ENCODE measurements around the gene MBTD1.
"Not testable (repeated sequence)": the region's sequence is repeated elsewhere in the genome, so short reads cannot be mapped to it uniquely, and the experiment has no call there.

MBTD1 gene

DNA sequence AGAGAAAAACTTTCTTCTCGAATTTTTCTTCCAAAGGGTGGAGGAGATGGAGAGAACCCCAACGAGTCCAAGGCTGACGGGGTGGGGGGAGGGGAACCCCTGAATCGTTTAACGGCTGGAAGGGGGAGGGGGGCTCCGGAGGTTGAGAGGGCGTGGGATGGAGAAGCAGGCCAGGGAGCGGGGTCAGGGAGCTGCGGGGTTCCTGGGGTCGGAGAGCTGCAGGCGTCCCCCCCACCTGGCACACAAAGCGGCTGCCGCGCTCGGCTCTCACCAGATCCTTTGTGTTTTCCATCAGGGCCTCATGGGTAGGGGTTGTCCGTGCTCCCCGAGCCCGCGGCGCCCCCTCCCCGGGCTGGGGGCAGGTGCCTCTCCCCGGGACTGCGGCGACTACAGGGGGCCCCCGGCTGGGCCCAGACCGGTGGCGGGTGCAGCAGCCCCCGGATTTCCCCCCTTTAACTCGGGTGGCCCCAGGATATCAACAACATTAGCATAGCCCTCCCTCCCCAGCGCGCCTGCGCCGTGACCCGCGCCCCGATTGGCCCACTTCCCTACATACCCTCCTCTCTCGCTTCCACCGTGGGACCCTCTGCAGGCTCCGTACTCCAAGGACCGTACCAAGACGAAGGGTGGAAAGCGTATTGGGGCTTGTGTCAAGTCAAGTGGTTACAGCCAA, at the start of gene MBTD1:
MBTD1 (minus strand) TSS at position 486 of the 673 bp plus-strand sequence. CDS start 34,888 bp downstream, outside the sequence.
- DNase-seq (ENCODE audit: low spot score), result peak; percentile 99

DNA sequence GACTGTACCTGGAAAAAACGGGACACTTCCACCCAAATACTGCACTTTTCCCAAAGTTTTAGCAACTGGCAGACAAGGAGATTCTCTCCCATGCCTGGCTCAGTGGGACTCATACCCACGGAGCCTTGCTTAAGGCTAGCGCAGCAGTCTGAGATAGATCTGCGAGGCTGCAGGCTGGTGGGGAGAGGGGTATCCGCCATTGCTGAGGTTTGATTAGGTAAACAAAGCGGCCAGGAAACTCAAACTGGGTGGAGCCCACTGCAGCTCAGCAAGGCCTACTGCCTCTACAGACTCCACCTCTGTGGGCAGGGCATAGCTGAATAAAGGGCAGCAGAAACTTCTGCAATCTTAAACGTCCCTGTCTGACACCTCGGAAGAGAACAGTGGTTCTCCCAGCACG, 45.3 kb upstream of the MBTD1 start:
- DNase-seq (ENCODE audit: low spot score), result no peak

- DNase-seq (ENCODE audit: low spot score), result no peak
Measured at GRCh38 chr17:51299859-51300258, 40.0 kb upstream of the MBTD1 start.

GRCh38 chr17:51298508-51299371, 38.9 kb upstream of the MBTD1 start:
- DNase-seq (ENCODE audit: low spot score), result peak; percentile 30

DNA sequence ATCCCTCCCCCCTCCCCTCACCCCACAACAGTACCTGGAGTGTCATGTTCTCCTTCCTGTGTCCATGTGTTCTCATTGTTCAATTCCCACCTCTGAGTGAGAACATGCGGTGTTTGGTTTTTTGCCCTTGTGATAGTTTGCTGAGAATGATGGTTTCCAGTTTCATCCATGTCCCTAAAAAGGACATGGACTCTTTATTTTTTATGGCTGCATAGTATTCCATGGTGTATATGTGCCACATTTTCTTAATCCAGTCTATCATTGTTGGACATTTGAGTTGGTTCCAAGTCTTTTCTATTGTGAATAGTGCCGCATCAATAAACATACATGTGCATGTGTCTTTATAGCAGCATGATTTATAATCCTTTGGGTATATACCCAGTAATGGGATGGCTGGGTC, 34.5 kb upstream of the MBTD1 start:
- DNase-seq (ENCODE audit: low spot score), result not testable (repeated sequence)

GRCh38 chr17:51289696-51290111, 29.9 kb upstream of the MBTD1 start:
- DNase-seq (ENCODE audit: low spot score), result no peak

- no peak for DNase-seq (ENCODE audit: low spot score)
Measured at GRCh38 chr17:51287412-51287811, 27.6 kb upstream of the MBTD1 start.

DNA sequence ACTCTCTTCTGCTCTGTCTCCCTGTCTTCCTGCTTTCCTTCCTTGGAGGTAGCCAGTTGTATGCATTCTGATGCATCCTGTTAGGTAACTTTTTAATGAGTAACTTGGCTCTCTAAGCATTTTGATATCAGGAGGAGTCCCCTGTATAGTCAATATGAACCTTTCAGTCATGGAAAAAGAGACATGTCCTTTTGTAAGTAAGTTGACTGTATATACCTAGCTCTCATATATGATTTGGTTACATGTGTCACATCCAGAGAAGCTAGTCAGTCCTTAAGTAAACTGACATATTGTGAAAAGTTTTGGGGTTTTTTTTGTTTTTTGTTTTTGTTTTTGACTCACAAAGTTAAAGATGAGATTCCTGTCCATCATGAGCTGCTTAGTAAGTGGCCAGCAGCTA, 19.3 kb upstream of the MBTD1 start:
- DNase-seq (ENCODE audit: low spot score), result no peak

- no peak for DNase-seq (ENCODE audit: low spot score)
Measured at GRCh38 chr17:51275381-51275780, 15.5 kb upstream of the MBTD1 start.

DNA sequence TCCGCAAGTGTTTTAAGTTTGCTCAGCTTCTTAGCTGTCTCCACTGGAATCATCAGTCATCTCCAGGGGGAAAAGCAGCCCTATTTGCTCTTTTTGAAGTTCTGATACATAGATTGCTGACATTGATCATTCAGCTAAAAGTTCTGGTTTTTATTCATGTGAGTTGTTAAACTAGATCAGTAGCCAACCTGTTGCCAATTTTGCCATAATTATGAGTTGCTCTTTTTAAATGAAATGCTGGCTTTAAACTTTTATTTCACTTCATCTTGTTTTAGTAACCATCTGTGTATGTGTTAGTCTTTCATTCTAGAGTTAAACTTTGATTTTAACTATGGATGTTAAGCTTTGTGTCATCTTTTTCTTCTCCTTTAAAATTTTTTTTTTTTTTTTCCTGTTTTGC, 13.0 kb upstream of the MBTD1 start:
- DNase-seq (ENCODE audit: low spot score), result no peak

GRCh38 chr17:51270636-51271035, 10.8 kb upstream of the MBTD1 start:
- no peak for DNase-seq (ENCODE audit: low spot score)

DNA sequence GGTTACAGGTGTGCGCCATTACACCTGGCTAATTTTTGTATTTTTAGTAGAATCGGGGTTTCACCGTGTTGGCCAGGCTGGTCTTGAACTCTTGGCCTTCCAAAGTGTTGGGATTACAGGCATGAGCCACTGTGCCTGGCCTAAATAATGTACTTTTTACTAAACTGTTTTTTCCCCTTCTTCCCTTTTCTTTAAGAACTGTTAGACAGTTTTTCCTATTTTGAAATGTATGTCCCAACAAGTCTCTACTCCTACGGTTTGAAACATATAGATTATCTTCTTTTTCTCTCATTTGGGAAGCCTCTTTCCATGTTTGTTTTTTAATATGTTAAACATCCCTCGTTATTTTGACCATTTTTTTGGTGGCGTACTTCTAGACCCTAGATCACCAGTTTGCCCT, 10.1 kb upstream of the MBTD1 start:
- no peak for DNase-seq (ENCODE audit: low spot score)

GRCh38 chr17:51264466-51264865, 4.6 kb upstream of the MBTD1 start:
- not testable (repeated sequence) for DNase-seq (ENCODE audit: low spot score)

GRCh38 chr17:51263006-51263405, 3.2 kb upstream of the MBTD1 start:
- DNase-seq (ENCODE audit: low spot score), result no peak

DNA sequence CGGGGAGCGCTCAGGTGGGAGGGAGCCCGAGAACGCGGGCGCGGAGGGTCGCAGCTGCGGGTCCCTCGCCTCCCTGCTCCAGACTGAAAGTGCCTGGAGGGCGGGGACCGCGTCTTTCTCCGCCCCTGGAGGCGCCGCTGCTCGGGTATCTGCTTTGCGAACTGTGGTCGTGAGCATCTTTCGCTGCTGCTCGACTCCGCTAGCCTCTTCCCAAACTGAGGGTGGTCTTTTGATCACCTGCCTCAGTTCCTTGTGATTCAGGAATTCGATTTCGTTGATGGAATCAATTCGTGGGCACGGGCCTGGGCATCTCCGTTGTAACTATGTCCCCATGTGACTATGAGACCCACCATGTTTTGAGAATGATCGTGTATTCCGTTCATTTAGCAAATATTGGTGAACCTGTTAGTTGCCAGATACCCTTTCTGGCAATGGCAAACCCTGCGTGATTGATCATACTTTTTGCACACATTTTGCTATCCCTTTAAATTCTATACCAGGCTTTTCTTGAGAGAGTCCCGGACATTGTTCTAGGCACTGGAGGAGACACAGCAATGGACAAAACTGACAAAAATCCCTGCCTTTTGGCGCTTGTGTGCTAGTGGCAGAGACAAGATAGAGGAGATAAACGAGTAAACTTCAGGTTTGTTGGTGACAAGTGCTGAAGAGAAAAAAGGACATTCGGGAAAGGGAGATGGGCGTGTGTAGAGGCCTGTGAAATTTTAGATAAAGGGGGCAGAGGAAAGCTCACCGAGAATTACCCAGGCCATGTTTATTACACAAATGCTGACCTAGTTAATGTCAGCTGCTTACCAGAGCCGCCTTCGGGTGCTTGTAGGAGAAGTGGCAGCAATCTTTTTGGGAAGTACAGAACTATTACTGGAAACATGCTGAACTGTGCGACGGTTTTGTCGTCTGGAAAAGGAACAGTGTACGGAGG, 1.4 kb upstream of the MBTD1 start:
- peak; percentile 57 for DNase-seq (ENCODE audit: low spot score)

DNA sequence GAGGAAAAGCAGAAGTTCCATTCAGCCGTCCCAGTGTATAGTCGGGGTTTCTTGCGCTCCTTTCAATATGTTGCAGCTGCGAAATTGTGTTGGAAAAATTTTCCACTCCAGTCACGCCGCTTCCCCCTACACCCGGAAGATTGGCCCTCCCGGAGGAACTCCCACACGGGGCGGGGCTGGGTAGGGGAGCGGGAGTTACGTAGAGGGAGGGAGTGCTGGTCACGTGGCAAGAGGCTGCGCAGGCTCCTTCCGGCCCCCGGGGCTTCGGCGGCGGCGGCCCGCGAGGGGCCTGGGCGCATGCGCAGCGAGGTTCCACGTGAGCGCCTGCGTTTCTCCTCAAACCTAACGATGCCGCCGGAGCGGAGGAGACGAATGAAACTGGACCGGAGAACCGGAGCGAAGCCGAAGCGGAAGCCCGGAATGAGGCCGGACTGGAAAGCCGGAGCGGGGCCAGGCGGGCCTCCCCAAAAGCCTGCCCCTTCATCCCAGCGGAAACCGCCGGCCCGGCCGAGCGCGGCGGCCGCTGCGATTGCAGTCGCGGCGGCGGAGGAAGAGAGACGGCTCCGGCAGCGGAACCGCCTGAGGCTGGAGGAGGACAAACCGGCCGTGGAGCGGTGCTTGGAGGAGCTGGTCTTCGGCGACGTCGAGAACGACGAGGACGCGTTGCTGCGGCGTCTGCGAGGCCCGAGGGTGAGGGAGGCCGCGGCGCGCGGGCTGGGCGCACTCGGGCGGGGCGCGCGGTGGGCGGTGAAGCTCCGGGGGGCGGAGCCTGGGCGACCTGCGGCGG, 581 bp upstream of the MBTD1 start, which contains the start of gene UTP18:
UTP18 (plus strand) TSS at position 310 of the 787 bp plus-strand sequence; CDS start at position 349, 39 bp downstream.
- peak; percentile 93 for DNase-seq (ENCODE audit: low spot score)

DNA sequence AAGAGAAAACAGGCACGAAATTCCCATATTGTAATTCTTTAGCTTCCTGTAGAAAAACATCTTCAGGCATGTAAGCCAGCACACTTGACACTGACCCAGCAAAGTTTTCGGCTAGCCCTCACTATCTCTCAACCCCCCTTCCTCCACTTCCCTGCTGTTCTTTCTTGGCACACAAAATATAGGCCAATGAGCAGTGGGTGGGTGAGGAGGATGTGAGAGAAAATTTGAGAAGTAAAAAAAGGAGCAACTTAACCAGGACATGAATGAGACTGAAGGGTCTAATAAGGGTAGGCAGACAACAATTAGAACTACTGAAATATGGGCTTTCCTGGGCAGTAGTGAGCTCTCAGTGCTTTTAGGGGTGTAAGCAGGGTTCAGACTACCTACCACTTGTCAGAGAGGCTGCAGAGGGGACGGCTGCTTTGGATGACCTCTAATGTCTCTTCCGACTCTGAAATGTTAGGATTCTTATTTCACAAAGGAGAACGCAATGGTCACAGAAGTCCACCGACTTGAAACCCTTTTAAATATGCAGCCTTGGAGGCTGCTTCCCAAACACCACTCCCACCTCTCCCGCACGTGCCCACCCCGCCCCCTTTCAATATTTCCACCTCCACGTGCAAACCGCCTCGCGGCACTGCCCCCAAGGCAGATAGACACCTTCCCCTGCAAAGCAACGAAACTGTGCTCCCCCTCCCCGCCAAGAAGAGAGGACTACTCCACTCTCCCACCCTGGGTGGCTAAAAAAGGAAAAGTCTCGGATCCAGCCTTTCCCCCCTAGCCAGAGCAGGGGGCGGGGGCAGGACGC, 889 bp downstream of the MBTD1 start:
- peak; percentile 26 for DNase-seq (ENCODE audit: low spot score)

DNA sequence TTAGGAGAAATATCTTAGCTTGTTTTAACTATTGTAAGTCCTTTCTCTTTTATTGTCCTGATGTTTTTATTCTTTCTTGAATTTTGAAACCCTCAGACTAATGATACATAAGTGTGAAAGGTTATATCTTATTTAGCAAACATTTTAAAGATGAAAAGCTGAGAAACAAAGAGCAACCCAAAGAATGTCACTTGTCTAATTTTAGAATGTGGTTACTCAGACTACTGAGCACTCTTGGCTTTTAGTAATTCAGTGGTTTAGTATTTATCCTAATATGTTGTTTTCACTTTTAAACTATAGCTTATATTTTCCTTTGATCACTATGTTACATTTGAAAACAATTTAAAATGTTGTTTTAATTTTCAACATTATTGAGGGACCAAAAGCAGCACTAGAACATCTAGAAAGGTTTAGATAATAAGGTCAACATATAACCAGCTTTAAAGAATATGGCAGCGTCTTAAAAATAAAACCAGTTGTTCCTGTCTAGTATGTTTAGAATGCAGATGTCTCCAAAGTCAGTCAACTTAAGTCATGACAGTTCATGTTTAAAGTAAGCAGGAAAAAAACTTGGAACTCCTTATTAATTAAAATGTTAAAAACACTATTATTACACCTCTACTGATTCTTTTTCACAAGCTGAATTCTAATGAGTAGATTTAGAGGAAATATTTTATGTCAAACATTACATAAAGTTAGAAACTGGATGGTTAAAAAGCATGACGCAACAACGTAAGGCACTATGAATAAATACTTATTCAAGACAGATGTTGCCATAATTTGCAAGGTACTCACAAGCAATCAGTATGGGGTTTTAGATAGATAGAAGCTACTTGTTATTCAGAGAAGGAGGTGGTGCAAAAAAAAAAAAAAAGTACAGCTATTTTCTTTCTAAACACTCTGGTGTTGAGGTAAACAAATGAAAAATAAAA, 2.4 kb downstream of the MBTD1 start:
- DNase-seq (ENCODE audit: low spot score), result no peak

DNA sequence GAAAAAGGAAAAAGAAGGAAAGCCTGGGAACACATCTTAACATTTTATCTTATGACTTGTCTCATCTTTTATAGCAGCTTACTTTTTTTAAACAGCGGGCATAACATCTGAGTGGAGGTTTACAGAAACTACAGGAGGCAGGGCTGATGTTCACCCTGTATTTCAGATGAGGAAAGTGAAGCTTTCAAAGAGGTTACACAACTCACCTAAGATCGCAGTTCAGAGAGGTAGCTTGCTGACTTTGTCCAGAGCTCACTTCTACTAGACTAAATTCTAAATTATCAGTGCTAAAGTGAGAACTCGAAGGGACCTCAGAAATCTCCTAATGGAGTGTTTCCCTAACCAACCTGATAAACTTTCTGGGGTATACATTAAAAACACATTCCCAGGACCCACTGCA, 3.7 kb downstream of the MBTD1 start:
- peak; percentile 43 for DNase-seq (ENCODE audit: low spot score)
